ENCODE measurements around the gene TMEM132D. TPM values are rescaled to one million over a fixed set of nuclear protein-coding genes. Genes with fewer than 3 reads are reported as not detected.

The TMEM132D gene
- total RNA-seq, 2 donors from 2014 or later, result not detected

- no peak for TF ChIP-seq CTCF (IDR thresholded peaks at IDR 0.05)
These were observed 499.3 kb downstream of the TMEM132D start for GRCh38 chr12:129404556-129404955.

GRCh38 chr12:129401572-129401971, 502.3 kb downstream of the TMEM132D start:
- Histone ChIP-seq H3K27ac (no peak overlapping the region), H3K9me3 (no peaks in the 10 kb centered on the region), H3K4me1 (no peaks in the 10 kb centered on the region), H3K36me3 (no peaks in the 10 kb centered on the region), H3K27me3 (no peaks in the 10 kb centered on the region), H3K4me3 (no peak overlapping the region)
- no peak for TF ChIP-seq CTCF (IDR thresholded peaks at IDR 0.05)
- no peak for DNase-seq (ENCODE audit: low spot score)

More at GRCh38 chr12:129404556-129404955, 499.3 kb downstream of the TMEM132D start:
- Histone ChIP-seq H3K9me3 (no peaks in the 10 kb centered on the region), H3K4me3 (no peak overlapping the region), H3K27ac (no peak overlapping the region), H3K27me3 (no peaks in the 10 kb centered on the region), H3K4me1 (no peaks in the 10 kb centered on the region), H3K36me3 (no peaks in the 10 kb centered on the region)
- no peak for DNase-seq (ENCODE audit: low spot score)

GRCh38 chr12:129394177-129394825, 509.5 kb downstream of the TMEM132D start:
- no peaks in the 10 kb centered on the region for H3K9me3 ChIP-seq
- DNase-seq (ENCODE audit: low spot score), result no peak
- H3K4me1 ChIP-seq, result no peaks in the 10 kb centered on the region
- no peak overlapping the region for H3K27ac ChIP-seq
- no peaks in the 10 kb centered on the region for H3K36me3 ChIP-seq
- TF ChIP-seq CTCF (IDR thresholded peaks at IDR 0.05), result no peak
- H3K27me3 ChIP-seq, result no peaks in the 10 kb centered on the region
- H3K4me3 ChIP-seq, result no peak overlapping the region

GRCh38 chr12:129393357-129393937, 510.4 kb downstream of the TMEM132D start:
- Histone ChIP-seq H3K36me3 (no peaks in the 10 kb centered on the region), H3K9me3 (no peaks in the 10 kb centered on the region), H3K27me3 (no peaks in the 10 kb centered on the region), H3K4me3 (no peak overlapping the region), H3K4me1 (no peaks in the 10 kb centered on the region), H3K27ac (no peak overlapping the region)
- DNase-seq (ENCODE audit: low spot score), result no peak
- no peak for TF ChIP-seq CTCF (IDR thresholded peaks at IDR 0.05)

- TF ChIP-seq CTCF (IDR thresholded peaks at IDR 0.05), result no peak
- Histone ChIP-seq H3K27ac (no peak overlapping the region), H3K4me1 (no peaks in the 10 kb centered on the region), H3K36me3 (no peaks in the 10 kb centered on the region), H3K9me3 (no peaks in the 10 kb centered on the region), H3K27me3 (no peaks in the 10 kb centered on the region), H3K4me3 (no peak overlapping the region)
- no peak for DNase-seq (ENCODE audit: low spot score)
These were observed 518.2 kb downstream of the TMEM132D start for GRCh38 chr12:129385637-129385990.

GRCh38 chr12:129383956-129384355, 519.9 kb downstream of the TMEM132D start:
- Histone ChIP-seq H3K27me3 (no peaks in the 10 kb centered on the region), H3K36me3 (no peaks in the 10 kb centered on the region), H3K4me3 (no peak overlapping the region), H3K4me1 (no peaks in the 10 kb centered on the region), H3K27ac (no peak overlapping the region), H3K9me3 (no peaks in the 10 kb centered on the region)
- DNase-seq (ENCODE audit: low spot score), result no peak
- no peak for TF ChIP-seq CTCF (IDR thresholded peaks at IDR 0.05)
